ENCODE data around the gene PAK3.

Gene PAK3

DNA sequence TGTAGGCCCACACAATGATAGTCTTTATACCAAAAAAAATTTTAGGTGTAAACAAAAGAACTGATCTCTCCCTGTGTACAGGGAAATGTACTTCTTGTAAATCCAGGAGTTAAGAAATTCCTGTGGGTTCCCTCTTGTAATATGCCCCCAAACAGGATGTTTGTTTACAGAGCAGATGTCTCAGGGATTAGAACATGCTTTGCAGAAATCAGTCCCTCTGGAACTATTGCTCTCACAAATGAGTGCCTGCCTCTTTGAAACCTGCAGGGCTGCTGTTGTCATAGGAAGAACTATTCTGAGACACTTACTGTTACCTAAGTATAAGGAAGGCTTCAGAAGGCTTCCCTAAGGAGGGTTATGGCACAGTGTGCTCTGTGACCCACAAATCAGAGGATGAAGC, 35.6 kb downstream of the PAK3 start:
- DNase-seq = no peak

DNA sequence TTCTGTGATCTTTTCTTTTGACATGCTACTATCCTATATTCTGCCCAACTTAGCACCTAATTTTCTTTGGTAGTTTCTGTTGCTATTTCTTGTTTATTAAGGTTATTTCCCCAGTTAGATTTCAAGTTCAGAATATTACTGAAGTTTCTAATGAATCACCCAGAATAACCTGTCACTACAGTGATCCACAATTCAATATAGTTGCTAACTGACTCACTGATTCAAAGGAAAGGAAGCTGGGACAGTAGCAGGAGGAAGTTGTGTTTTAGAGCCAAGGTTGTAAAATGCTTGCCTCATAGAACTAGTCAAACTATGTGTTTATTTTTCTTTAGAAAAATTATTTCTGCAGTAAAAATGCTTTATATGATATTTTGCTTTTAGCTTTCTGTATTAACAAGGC, 37.4 kb downstream of the PAK3 start:
- DNase-seq = no peak

DNA sequence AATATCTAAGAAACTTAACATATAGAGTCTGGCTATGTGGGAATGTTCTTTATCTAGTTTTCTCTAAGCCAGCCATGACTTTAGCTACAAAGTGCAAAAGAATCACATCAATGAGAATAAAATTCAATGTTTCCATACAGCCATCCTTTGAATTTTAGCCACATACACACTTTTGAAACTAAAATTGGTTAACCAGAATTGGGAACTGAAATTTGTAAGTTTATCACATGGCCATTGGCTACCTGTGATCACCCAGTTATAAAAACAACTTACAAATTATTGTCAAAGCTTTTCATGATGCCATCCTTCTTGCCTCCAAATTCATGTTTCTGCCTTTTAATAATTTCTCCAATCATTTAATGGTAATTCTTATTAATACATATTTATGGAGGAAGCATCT, 49.9 kb downstream of the PAK3 start:
- DNase-seq = no peak

DNA sequence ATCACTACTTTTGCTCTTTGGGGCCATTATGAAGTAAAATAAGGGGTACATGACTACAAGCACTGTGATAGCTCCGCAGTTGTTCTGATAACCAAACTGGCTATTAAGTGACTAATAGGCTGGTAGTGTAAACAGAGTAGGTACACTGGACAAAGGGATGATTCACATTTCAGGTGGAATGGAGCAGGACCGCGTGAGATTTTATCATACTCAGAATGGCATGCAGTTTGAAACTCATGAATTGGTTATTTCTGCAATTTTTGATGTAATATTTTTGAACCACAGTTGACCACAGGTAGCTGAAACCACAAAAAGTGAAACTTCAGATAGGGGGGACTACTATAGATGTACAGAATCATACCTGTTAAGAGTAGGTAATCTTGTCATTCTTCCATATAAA, 55.8 kb downstream of the PAK3 start:
- DNase-seq = no peak

DNA sequence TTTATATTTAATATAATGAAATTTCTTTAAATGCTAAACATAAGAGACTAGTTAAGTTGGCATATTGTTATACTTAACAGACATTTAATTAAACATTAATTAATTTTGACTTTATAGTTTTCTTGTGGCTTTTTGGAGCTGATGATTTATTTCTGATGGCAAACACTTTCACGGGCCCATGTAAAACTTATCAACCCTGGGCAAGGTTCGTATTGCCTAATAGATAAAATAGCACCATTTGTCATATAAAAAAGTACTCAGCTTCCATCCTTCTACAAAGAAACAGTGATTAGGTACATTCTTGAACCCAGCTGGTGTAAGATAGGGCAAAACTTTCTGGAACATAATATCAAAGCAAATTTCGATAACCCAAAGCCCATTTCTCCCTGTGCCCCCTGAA, 63.2 kb downstream of the PAK3 start:
- DNase-seq = no peak

DNA sequence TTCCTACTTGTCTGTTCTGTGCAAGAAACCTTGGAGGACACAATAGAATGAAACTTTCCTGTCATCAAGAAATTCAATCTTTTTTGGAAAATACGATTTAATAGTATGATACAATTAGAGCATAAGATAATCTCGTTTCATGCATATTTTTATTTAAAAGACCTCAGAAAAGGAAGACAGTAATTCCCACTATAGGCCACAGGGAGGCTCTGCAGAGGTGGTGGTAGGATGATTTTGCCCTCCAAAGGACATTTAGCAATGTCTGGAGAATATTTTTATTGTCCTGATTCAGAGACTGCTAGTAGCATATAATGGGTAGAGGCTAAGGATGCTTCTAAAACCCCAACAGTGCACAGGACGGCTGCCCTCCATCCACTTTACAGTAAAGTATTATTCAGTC, 68.7 kb downstream of the PAK3 start:
- DNase-seq = no peak

DNA sequence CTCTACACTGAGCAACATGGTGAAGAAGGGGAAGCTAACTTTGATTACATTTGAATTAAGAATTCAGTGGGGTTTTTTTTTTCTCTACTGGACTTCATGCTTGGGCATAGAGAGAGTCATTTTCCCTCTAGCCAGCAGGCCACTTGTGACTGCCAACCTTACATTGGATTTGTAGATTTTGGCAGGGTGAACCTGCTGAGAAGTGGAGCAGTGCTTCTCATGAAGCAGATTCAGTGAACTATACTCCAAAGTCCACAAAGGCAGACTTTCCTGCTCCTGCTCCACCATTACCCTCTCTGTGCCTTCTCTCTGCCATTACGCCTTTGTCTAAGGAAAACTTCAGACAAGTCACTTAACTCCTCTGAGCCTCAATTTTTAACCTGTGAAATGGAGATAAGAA, 69.9 kb downstream of the PAK3 start:
- no peak for DNase-seq

DNA sequence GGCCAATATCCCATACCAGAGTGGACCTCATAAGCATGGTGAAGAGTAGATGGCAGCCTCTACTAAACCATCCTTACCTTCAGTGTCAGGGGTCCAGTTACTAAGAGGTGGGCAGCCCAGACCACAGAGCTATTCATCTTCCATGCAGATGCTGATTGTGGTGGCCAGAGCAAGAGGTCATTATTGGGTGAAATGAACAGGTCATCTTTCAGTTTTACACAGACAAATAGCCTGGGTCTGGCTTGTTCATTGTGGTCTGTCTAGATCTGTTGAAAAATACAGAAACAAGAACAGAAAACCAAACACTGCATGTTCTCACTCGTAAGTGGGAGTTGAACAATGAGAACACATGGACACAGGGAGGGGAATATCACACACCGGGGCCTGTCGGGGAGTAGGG, 71.3 kb downstream of the PAK3 start:
- no peak for DNase-seq

DNA sequence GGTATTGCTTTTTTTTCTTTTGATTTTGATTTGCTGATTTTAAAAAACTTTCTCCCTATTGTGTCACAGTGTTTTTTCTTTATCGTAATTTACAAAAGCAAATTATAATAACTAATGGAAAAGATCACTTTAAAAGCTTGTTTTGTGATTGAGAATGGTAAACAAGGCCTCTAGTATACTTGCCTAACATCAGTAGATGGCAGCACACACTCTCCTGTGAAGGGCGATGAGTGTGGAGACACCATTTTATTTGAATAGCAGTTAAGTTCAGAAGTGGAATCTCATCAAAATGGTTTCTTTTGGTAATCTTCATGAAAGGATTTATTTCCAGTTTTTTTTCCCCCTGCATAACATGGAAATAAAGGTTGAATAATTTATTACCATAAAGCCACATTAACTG, 72.3 kb downstream of the PAK3 start:
- DNase-seq = peak in 5 of 58 donors; percentile 0 to 10 (median 1)

DNA sequence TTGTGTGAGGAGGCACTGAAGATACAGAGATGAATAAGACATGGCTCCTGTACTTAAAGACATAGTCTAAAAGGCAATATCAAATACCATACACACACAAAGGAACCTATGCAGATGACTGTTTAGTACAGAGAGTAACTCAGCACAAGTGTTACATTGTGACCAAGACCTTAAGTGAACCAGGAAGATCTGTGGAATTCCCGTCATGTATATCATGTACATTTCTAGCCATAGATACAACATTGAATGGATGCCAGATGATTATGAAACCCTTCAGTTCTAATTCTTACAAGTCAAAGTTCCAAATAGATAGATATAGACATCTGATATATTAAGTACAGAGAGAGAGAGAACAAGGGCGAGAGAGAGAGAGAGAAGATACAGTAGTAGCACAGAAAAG, 73.2 kb downstream of the PAK3 start:
- DNase-seq = no peak

DNA sequence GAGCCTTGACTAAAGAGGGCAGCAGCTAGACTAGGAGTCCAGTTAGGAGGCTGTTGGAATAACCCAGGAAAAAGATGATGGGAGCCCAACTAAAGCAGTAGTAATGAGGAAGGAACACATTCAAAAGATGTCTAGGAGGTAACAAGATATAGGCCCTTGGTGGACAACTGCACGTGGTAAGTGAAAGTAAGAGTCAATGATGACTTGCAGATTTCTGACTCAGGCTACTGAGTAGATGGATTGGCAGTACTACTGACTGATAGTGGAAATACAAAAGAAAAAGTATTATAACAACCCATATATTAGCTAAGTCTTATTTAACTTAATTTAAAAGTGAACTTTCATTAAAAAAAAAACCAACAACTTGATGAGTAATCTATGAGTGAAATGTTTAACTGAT, 74.0 kb downstream of the PAK3 start:
- DNase-seq = no peak

DNA sequence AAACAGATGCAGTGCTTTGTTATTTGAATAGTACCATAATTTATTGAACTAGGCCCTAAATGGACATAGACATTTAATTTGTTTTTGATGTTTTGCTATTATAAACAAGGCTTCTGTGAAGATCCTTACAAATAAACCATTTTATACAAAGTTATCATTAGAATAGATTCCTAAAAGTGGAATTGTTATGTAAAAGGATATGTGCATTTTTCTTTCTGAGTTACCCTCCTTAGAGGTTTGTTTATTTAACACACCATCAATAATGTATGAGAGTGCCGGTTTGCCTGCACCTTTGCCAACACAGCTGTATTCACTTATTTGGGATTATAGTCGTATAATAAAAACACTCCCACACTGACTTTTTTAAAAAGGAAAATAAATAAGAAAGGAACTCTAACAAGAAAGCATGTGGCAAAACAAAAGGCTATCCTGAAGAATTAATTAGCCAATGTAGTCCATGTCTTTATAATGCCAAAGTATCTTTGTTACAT, 84.8 kb downstream of the PAK3 start:
- DNase-seq = no peak

DNA sequence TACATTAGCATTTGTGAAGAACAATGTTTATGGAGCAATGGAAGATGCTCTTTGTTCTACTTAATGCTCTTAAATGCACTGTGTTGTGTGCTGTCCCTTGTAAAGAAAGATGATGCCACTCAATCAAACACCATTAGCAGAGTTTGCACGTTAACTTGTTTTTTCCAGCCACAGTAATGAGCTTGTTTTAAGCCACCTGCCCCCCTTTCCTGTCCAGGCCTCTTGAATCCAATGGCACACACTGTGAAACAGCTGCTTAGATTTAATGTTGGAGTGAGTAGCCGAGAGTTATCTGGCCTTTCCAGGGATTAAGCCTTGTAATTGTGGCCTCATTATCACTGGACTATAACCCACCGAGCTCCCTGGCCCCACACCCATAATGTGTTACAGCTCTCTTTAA, 86.0 kb downstream of the PAK3 start:
- no peak for DNase-seq

DNA sequence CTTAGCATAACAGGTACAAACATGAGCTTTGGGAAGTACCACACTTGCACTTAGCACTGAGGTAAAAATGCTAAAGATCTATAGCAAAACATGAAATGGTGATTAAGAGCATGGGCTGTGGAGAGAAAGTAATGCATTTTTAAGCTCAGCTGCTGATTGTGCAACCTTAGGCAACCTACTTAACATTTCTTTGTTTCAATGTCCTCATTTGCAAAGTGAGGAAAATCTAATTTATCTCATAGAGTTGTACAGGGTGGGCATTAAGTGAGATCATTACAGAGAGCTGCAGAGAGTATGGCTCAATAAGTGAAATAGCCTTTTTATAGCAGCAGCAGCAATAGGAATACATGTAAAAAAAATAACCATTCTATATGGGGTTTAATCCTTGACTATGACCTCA, 87.0 kb downstream of the PAK3 start:
- no peak for DNase-seq

DNA sequence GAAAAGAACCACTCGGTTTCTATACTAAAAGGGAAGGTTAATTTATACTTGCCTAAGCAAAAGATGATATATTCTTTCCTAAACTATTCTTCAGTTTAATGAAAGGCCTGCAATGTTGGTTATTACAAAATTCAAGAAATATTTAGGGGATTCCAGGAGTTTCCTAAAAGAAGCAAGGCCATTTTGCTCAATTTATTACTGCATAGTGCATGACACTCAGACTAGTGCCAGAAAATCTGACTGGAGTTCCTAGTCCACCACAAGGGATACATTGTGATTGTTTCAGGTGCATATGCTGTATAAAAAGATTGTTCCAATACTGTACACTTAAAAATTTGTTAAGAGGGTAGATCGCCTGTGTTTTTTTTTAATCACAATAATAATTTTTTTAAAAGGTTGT, 95.6 kb downstream of the PAK3 start:
- DNase-seq = no peak

DNA sequence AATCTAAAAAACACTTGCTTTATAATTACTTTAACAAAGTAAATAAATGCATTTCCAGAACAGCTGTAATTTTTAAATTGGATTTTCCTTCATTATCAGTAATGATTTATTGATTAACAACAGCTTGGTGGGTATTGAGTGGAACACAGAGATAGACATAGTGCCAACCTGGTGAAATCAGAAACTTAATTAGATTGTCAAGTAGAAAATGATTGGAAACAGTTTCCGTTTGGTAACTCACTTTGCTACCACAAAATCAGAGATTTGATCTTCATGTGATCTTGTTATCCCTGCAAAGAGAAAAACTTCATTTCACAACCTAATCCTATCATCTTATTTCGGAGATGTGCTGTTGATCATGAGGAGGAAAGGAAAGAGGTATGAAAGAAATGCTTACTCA, 103.5 kb downstream of the PAK3 start:
- DNase-seq = no peak

DNA sequence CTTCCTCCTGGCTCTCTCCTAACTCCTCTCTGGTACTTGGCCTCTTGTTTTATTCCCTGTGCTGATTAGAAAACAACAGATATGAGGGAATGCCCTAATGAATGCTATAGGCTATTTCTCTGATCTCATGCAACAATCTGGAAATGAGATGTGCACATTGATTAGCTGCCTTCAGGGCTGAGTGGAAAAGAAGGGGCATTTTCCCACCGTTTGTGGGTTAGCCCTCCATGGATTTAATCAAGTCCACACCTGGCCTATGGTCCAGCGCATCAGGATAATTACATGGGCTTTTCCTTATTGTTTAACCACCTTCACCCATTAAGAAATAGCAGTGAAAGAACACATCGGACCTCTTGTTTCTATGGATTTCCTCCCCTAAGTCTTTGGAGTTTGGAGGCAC, 104.3 kb downstream of the PAK3 start:
- no peak for DNase-seq

DNA sequence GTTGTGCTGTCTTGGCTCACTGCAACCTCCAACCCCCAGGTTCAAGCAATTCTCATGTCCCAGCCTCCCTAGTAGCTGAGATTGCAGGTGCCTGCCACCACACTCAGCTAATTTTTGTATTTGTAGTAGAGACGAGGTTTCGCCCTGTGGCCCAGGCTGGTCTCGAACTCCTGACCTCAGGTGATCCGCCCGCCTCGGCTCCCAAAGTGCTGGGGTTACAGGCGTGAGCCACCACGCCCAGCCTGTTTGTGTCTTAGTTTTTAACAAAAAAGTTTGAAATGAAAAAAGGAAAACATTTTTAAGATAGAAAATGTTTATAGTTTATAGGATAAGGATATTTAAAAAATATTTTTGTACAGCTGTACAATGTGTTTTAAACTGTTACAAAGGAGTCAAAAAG, 111.9 kb downstream of the PAK3 start:
- DNase-seq = no peak

DNA sequence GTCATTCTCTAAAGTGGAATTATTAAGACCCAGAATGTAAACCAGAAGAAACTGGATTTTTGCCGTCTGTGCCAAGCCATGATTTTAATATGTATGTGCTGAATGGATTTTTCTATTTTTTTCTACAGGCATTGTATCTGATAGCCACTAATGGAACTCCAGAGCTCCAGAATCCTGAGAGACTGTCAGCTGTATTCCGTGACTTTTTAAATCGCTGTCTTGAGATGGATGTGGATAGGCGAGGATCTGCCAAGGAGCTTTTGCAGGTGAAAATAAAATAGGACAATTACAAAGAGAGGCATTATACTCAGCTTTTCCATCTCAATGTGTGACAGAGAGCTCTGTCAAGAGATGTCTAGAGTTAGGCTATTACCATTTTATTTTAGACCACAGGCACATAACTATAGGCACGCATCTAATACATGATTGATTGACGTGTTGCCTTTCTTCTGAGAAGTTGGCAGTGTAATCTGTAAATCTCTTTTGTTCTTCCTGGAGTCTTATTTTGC, 120.4 kb downstream of the PAK3 start:
- DNase-seq = no peak

DNA sequence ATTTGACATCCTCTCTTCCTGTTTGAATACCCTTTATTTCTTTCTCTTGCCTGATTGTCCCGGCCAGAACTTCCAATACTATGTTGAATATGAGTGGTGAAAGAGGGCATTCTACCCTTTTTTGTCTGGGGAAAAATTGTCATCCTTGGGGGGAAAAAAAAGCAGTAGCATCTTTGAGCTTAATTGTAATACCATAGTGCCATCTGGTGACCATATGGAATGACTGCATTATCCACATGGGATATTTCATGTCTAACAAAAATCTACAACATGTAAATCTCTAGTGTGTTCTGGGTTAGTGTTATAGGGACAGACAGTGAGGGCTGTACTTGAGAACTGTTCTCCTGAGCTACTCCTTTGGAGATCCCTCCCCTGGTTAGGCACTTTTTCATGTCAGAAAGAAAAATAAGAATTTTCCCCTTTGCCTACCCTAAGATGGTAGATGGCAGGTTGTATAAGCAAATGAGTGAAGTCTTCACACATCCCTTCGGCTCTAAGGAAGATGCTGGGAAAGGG, 148.3 kb downstream of the PAK3 start:
- DNase-seq = no peak

DNA sequence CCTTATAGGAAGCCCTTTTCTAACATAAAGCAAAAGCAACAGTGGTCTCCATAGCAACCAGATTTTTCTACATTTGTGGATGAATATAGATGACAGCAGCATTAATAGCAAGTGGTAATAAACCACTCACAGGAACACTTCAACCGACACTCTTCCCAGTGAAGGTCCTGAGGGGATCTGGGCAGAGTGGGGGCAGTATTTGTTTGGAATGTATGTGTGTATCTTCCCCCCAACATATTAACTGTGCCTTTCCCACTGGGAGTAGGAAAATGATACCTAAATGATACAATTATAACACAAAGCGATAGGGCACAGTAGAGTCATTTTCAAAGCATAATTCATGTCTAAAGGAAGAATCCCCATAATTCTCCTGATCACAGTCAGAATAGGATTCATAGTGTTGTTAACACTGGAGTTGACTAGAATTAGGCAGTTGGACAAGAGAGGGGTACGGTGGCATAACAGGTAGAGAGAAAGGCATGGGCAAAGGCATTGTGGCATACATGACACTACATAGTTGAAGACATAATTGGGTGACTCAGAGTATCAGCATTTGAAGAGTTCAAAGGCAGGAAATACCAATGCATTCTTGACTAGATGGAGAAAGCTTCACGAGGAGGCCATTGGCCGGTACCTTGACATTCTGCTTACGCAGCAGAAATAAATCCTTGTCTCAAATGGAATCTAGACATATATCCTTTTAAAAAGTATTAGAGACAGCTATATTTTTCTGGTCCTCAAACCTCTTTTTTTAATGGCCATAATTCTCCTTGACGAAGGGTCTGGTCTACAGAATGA, 159.1 kb downstream of the PAK3 start:
- DNase-seq = no peak

DNA sequence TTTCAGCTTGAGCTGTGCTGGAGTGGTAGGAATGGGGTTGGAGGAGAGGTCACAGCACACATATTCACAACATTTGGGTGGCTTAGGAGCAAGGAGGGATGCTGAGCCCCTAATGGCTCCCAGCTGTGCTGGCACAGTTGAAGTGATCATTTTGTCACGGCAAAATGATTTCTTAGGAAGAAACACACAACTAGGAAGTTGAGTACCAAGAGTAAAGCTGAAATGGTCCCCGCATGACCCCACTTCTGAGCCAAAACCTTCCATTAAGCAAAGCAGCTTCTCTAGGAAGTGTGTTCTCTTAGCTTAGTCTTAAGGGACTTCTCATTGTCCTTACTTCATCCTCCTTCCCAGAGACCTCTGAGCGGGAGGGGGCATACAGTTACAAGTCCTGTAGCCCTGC, 161.7 kb downstream of the PAK3 start:
- DNase-seq = no peak

DNA sequence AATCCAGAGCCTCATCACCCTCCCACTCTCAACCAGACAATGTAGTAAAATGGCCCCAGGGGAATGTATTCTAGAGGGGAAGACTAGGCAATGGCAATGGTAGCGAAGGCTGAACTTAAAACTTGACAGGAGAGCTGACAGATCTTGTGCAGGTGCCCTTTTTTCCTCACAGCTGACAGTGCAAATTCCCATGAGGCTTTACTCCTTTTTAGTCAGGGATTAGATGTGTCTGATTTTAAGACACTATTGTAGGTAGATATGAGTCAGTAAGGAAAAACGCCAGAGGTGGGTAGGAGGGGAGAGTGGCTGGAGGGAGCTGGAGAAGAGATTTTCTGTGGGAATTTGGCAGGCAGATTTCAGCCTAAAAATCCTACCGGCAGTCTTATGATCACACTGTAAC, 163.6 kb downstream of the PAK3 start:
- DNase-seq = no peak
